HEK293 (cell line): ENCODE measurements around the gene AGAP1.

Experiments
- ATF2 ChIP-seq: fragments of 450-650 bp; formaldehyde crosslinking; IDR thresholded peaks from 2 replicates; pipeline ENCODE4 v1.5.1; 2016; ENCODE audit warnings: missing biosample characterization, missing genetic modification characterization, low read depth
- KLF16 ChIP-seq: fragments of 450-650 bp; formaldehyde crosslinking; IDR thresholded peaks from 2 replicates; pipeline ENCODE4 v1.5.1; 2017; ENCODE audit warnings: missing biosample characterization, missing genetic modification characterization
- ZNF26 ChIP-seq: fragments of 450-650 bp; formaldehyde crosslinking; IDR thresholded peaks from 2 replicates; pipeline ENCODE4 v1.5.1; 2016; ENCODE audit warnings: missing biosample characterization, missing genetic modification characterization
- ZNF274 ChIP-seq, 2 experiments: fragments of 200-500 bp in 1 of 2; fragments of 450-650 bp in 1 of 2; sonication (Bioruptor generic) in 1 of 2; formaldehyde crosslinking in 1 of 2; IDR thresholded peaks; 2 replicates each; pipeline versions ENCODE4 v1.5.1 to v1.6.1; 2014 to 2016; ENCODE audit warnings: borderline replicate concordance in 1 of 2, inconsistent platforms in 1 of 2, low read length in 1 of 2, missing biosample characterization in 1 of 2, missing genetic modification characterization in 1 of 2
- ZNF366 ChIP-seq: fragments of 450-650 bp; formaldehyde crosslinking; conservative IDR thresholded peaks from 2 replicates; pipeline ENCODE4 v1.5.1; 2016; ENCODE audit warnings: missing biosample characterization, missing genetic modification characterization
- ZNF544 ChIP-seq: fragments of 450-650 bp; formaldehyde crosslinking; IDR thresholded peaks from 2 replicates; pipeline ENCODE4 v1.5.0; 2017; ENCODE audit warnings: missing biosample characterization, missing genetic modification characterization
- ZNF624 ChIP-seq: fragments of 450-650 bp; formaldehyde crosslinking; IDR thresholded peaks from 2 replicates; pipeline ENCODE4 v1.5.1; 2017; ENCODE audit warnings: missing biosample characterization, missing genetic modification characterization
- ZSCAN18 ChIP-seq: fragments of 450-650 bp; formaldehyde crosslinking; IDR thresholded peaks from 2 replicates; pipeline ENCODE4 v1.5.1; 2016; ENCODE audit warnings: missing biosample characterization, missing genetic modification characterization
- ZXDB ChIP-seq: fragments of 450-650 bp; formaldehyde crosslinking; IDR thresholded peaks from 2 replicates; pipeline ENCODE4 v1.5.1; 2016; ENCODE audit warnings: missing biosample characterization, missing genetic modification characterization
- TF ChIP-seq, protein P1 (sequence below): fragments of 450-650 bp; formaldehyde crosslinking; IDR thresholded peaks from 2 replicates; pipeline ENCODE4 v1.5.1; 2016; ENCODE audit warnings: missing biosample characterization, missing genetic modification characterization
- TF ChIP-seq, protein P2 (sequence below): fragments of 450-650 bp; formaldehyde crosslinking; IDR thresholded peaks from 2 replicates; pipeline ENCODE4; 2016; ENCODE audit warnings: missing biosample characterization, missing genetic modification characterization
- TF ChIP-seq, protein P3 (sequence below): fragments of 450-650 bp; formaldehyde crosslinking; IDR thresholded peaks from 2 replicates; pipeline ENCODE4 v1.5.1; 2016; ENCODE audit warnings: missing biosample characterization, missing genetic modification characterization, borderline replicate concordance
- TF ChIP-seq, protein P4 (sequence below): sonication (generic); formaldehyde crosslinking; IDR thresholded peaks from 2 replicates; pipeline ENCODE4 v1.8.1; 2022; ENCODE audit warnings: mild to moderate bottlenecking, moderate library complexity, missing genetic modification reagents

- TF ChIP-seq, protein P1, sequence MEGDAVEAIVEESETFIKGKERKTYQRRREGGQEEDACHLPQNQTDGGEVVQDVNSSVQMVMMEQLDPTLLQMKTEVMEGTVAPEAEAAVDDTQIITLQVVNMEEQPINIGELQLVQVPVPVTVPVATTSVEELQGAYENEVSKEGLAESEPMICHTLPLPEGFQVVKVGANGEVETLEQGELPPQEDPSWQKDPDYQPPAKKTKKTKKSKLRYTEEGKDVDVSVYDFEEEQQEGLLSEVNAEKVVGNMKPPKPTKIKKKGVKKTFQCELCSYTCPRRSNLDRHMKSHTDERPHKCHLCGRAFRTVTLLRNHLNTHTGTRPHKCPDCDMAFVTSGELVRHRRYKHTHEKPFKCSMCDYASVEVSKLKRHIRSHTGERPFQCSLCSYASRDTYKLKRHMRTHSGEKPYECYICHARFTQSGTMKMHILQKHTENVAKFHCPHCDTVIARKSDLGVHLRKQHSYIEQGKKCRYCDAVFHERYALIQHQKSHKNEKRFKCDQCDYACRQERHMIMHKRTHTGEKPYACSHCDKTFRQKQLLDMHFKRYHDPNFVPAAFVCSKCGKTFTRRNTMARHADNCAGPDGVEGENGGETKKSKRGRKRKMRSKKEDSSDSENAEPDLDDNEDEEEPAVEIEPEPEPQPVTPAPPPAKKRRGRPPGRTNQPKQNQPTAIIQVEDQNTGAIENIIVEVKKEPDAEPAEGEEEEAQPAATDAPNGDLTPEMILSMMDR (tag by site-specific recombination): no peak
- no peak for TF ChIP-seq ZXDB (tag by site-specific recombination)
- TF ChIP-seq ZNF544 (tag by site-specific recombination): no peak
- no peak for TF ChIP-seq ZNF26
- TF ChIP-seq, protein P2, sequence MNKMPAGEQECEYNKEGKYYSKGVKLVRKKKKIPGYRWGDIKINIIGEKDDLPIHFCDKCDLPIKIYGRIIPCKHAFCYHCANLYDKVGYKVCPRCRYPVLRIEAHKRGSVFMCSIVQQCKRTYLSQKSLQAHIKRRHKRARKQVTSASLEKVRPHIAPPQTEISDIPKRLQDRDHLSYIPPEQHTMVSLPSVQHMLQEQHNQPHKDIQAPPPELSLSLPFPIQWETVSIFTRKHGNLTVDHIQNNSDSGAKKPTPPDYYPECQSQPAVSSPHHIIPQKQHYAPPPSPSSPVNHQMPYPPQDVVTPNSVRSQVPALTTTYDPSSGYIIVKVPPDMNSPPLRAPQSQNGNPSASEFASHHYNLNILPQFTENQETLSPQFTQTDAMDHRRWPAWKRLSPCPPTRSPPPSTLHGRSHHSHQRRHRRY: no peak
- TF ChIP-seq KLF16 (tag by site-specific recombination): no peak
- TF ChIP-seq, protein P3, sequence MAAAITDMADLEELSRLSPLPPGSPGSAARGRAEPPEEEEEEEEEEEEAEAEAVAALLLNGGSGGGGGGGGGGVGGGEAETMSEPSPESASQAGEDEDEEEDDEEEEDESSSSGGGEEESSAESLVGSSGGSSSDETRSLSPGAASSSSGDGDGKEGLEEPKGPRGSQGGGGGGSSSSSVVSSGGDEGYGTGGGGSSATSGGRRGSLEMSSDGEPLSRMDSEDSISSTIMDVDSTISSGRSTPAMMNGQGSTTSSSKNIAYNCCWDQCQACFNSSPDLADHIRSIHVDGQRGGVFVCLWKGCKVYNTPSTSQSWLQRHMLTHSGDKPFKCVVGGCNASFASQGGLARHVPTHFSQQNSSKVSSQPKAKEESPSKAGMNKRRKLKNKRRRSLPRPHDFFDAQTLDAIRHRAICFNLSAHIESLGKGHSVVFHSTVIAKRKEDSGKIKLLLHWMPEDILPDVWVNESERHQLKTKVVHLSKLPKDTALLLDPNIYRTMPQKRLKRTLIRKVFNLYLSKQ (tag by site-specific recombination): no peak
- TF ChIP-seq ZNF274 (IDR thresholded peaks at IDR 0.05; ENCODE audit: low read length): no peak
- TF ChIP-seq ZNF274 (tag by site-specific recombination; IDR thresholded peaks at IDR 0.05; ENCODE audit: borderline replicate concordance): no peak
- TF ChIP-seq ZNF624: no peak
- no peak for TF ChIP-seq ZNF366 (tag by site-specific recombination)
- TF ChIP-seq, protein P4, sequence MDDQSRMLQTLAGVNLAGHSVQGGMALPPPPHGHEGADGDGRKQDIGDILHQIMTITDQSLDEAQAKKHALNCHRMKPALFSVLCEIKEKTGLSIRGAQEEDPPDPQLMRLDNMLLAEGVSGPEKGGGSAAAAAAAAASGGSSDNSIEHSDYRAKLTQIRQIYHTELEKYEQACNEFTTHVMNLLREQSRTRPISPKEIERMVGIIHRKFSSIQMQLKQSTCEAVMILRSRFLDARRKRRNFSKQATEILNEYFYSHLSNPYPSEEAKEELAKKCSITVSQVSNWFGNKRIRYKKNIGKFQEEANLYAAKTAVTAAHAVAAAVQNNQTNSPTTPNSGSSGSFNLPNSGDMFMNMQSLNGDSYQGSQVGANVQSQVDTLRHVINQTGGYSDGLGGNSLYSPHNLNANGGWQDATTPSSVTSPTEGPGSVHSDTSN (CRISPR knock-in tag): no peak
- no peak for TF ChIP-seq ZSCAN18 (tag by site-specific recombination)
- no peak for TF ChIP-seq ATF2
Measured at GRCh38 chr2:236010920-236011685, 517.3 kb downstream of the AGAP1 start.
